Measurements from ENCODE around the gene GATAD1.
"Not testable (repeated sequence)": the region's sequence is repeated elsewhere in the genome, so short reads cannot be mapped to it uniquely, and the experiment has no call there.

Gene GATAD1

DNA sequence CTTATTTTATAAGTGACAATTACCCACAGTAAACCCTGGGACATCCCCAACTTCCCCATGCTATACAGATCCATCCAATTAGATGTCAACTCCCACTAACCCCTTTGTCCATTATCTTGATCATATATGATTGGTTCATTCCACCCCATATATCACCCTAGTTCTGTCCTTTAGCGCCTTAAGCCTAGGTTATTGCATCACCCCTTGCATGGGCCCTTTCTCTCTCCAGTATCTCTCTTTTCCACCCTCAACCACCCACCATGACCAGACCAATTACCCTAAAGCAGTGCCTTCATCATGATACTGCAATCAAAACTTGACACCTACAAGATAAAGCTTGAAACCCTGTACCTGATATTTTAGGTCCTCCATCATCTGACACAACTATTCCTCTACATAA, 37.9 kb upstream of the GATAD1 start:
- no peak overlapping the region for H3K4me3 ChIP-seq (ENCODE audit: control insufficient read depth, low read depth, low read length)
- no peak for DNase-seq (ENCODE audit: low read depth)
- no peak for TF ChIP-seq CTCF (conservative IDR thresholded peaks at IDR 0.05; ENCODE audit: control insufficient read depth, insufficient read depth, low read depth, low read length)

DNA sequence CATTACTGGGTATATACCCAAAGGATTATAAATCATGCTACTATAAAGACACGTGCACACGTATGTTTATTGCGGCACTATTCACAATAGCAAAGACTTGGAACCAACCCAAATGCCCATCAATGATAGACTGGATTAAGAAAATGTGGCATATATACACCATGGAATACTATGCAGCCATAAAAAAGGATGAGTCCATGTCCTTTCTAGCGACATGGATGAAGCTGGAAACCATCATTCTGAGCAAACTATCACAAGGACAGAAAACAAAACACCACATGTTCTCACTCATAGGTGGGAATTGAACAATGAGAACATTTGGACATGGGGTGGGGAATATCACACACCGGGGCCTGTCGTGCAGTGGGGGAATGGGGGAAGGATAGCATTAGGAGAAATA, 37.1 kb upstream of the GATAD1 start:
- DNase-seq (ENCODE audit: low read depth); H3K4me3 ChIP-seq (ENCODE audit: control insufficient read depth, low read depth, low read length): not testable (repeated sequence)

DNA sequence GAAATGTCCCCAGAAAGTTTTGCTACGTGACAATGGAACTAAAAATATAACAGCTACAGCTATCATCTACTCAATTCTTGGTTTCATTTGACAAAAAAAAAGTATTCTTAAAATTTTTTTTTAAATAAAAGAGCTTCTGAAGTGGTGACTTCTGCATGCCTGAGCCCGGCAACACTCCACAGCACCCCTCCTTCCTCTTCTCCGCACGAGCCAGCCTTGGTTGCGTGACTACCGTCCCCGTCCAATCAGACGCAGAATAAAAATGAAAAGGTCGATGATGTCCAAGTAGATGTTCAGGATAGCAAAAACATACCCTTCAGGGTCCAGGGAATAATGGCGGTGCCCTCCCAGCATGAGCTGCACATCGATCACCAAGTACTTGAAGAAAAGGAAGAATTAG, 34.5 kb upstream of the GATAD1 start:
- H3K4me3 ChIP-seq (ENCODE audit: control insufficient read depth, low read depth, low read length) = no peak overlapping the region
- TF ChIP-seq CTCF (conservative IDR thresholded peaks at IDR 0.05; ENCODE audit: control insufficient read depth, insufficient read depth, low read depth, low read length) = no peak
- no peak for DNase-seq (ENCODE audit: low read depth)

- no peak overlapping the region for H3K4me3 ChIP-seq (ENCODE audit: control insufficient read depth, low read depth, low read length)
- DNase-seq (ENCODE audit: low read depth) = no peak
- no peak for TF ChIP-seq CTCF (conservative IDR thresholded peaks at IDR 0.05; ENCODE audit: control insufficient read depth, insufficient read depth, low read depth, low read length)
Observed at GRCh38 chr7:92413550-92413949, 33.7 kb upstream of the GATAD1 start.

- no peak for TF ChIP-seq CTCF (conservative IDR thresholded peaks at IDR 0.05; ENCODE audit: control insufficient read depth, insufficient read depth, low read depth, low read length)
- DNase-seq (ENCODE audit: low read depth) = no peak
- H3K4me3 ChIP-seq (ENCODE audit: control insufficient read depth, low read depth, low read length) = no peak overlapping the region
Observed at GRCh38 chr7:92415225-92415624, 32.1 kb upstream of the GATAD1 start.

- TF ChIP-seq CTCF (conservative IDR thresholded peaks at IDR 0.05; ENCODE audit: control insufficient read depth, insufficient read depth, low read depth, low read length) = no peak
- DNase-seq (ENCODE audit: low read depth) = no peak
- H3K4me3 ChIP-seq (ENCODE audit: control insufficient read depth, low read depth, low read length) = no peak overlapping the region
Observed at GRCh38 chr7:92417913-92418312, 29.4 kb upstream of the GATAD1 start.

- H3K4me3 ChIP-seq (ENCODE audit: control insufficient read depth, low read depth, low read length) = no peak overlapping the region
- no peak for DNase-seq (ENCODE audit: low read depth)
- no peak for TF ChIP-seq CTCF (conservative IDR thresholded peaks at IDR 0.05; ENCODE audit: control insufficient read depth, insufficient read depth, low read depth, low read length)
Observed at GRCh38 chr7:92421676-92422435, 25.4 kb upstream of the GATAD1 start.

Data from fibroblast of mammary gland (primary cell).